HepG2 (cell line): ENCODE data around the gene RAB35. TPM values are rescaled to one million over a fixed set of nuclear protein-coding genes. Genes with fewer than 3 reads are reported as not detected.

Experiments used
- ATAC-seq: fragments of 200-7000 bp; cut with Tn5 transposase; 3 replicates; pipeline ENCODE4 v1.9.1; 2020; ENCODE audit warnings: mild to moderate bottlenecking, moderate library complexity
- BruUV-seq: library from RNA; stranded (reverse); fragments of 400-500 nt; replicated peaks from 2 replicates; lab custom pipeline; 2021; lab: Mats Ljungman, UMichigan
- CTCF ChIA-PET: fragments of 300-600 bp; formaldehyde crosslinking; extraction: SDS; loops from one replicate; lab custom pipeline; 2021; ENCODE audit warnings: low total read pairs, inconsistent platforms, low intra/inter-chr PET ratio; lab: Yijun Ruan, JAX
- POLR2A ChIA-PET: fragments of 350-600 bp; sonication (Branson Sonifier 250); formaldehyde crosslinking; loops from one replicate; lab custom pipeline; 2020; ENCODE audit warnings: antibody characterized with exemption, inconsistent platforms; lab: Yijun Ruan, JAX
- DNase-seq: peaks from one replicate; pipeline ENCODE4 v3.0.0-alpha.2; 2015; ENCODE audit warnings: low spot score
- FAIRE-seq: peaks from 3 replicates; lab custom pipeline; 2011; peaks lifted over from hg19 to GRCh38; lab: Jason Lieb, UNC
- H2AFZ ChIP-seq: one replicate; pipeline ENCODE4 v1.6.1; 2011; ENCODE audit warnings: low read length, inconsistent platforms
- H3K27ac ChIP-seq: fragments of 300-600 bp; 3 replicates; pipeline ENCODE4 v1.8.0; 2011; ENCODE audit warnings: mixed run types, mild to moderate bottlenecking, mixed read lengths, low read length, inconsistent platforms; ENCODE audit not compliant: insufficient read depth; ENCODE audit errors: extremely low read length
- H3K27me3 ChIP-seq, 2 experiments: fragments of 200-600 bp in 1 of 2; 2 replicates in 1 of 2; 3 replicates in 1 of 2; pipeline versions ENCODE4 v1.6.0 to v1.8.0; 2011; ENCODE audit warnings: low read length in 2 of 2, mild to moderate bottlenecking in 2 of 2, moderate library complexity in 2 of 2, inconsistent platforms in 1 of 2; ENCODE audit not compliant: insufficient read depth in 2 of 2, control insufficient read depth in 1 of 2
- H3K36me3 ChIP-seq, 2 experiments: fragments of 200-600 bp in 1 of 2; replicated peaks in 1 of 2; 2 replicates in 1 of 2; 3 replicates in 1 of 2; pipeline versions ENCODE4 v1.5.1 to v1.8.0; 2011; ENCODE audit warnings: low read length in 2 of 2, inconsistent platforms in 1 of 2; ENCODE audit not compliant: insufficient read depth in 2 of 2, control insufficient read depth in 1 of 2
- H3K4me1 ChIP-seq: 2 replicates; pipeline ENCODE4 v1.5.1; 2012; ENCODE audit warnings: low read length, inconsistent platforms; ENCODE audit not compliant: insufficient read depth
- H3K4me2 ChIP-seq: 2 replicates; pipeline ENCODE4 v1.6.0; 2011; ENCODE audit warnings: low read depth, low read length, inconsistent platforms
- H3K4me3 ChIP-seq, 3 experiments: fragments of 200-600 bp in 1 of 3; sonication (generic), shearing (Covaris generic) in 1 of 3; replicated peaks in 1 of 3; 2 replicates each; pipeline ENCODE4 v1.5.1; 2011 to 2016; ENCODE audit warnings: low read length in 3 of 3, inconsistent platforms in 2 of 3, low read depth in 2 of 3, mild to moderate bottlenecking in 2 of 3, control low read depth in 1 of 3, mixed read lengths in 1 of 3; ENCODE audit not compliant: insufficient read depth in 1 of 3
- H3K79me2 ChIP-seq: one replicate; pipeline ENCODE4 v1.6.1; 2011; ENCODE audit warnings: low read length, inconsistent platforms; ENCODE audit not compliant: insufficient read depth
- H3K9ac ChIP-seq: 2 replicates; pipeline ENCODE4 v1.6.0; 2011; ENCODE audit warnings: mild to moderate bottlenecking, low read depth, low read length, inconsistent platforms; ENCODE audit not compliant: insufficient read depth
- H3K9me3 ChIP-seq: 2 replicates; pipeline ENCODE4 v1.5.1; 2012; ENCODE audit warnings: mild to moderate bottlenecking, low read length
- H4K20me1 ChIP-seq: 2 replicates; pipeline ENCODE4 v1.6.0; 2011; ENCODE audit warnings: inconsistent platforms, mild to moderate bottlenecking, low read length, moderate library complexity; ENCODE audit not compliant: insufficient read depth
- AGO2 ChIP-seq: fragments of 200-400 bp; formaldehyde crosslinking; optimal IDR thresholded peaks from 2 replicates; pipeline ENCODE3; 2017; ENCODE audit warnings: mild to moderate bottlenecking, low read depth, low read length, moderate library complexity
- ZFP37 ChIP-seq: sonication (generic); formaldehyde crosslinking; IDR thresholded peaks from 2 replicates; pipeline ENCODE4 v1.4.0; 2020; ENCODE audit warnings: missing genetic modification reagents, borderline replicate concordance
- ZSCAN22 ChIP-seq: sonication (generic); formaldehyde crosslinking; IDR thresholded peaks from 2 replicates; pipeline ENCODE4 v1.4.0; 2020; ENCODE audit warnings: mild to moderate bottlenecking, missing genetic modification reagents
- WGBS: methylation state at CpG from one replicate; pipeline ENCODE4 v1.1.6; 2017; ENCODE audit warnings: low lambda C conversion rate; 5-methylcytosine and 5-hydroxymethylcytosine counted together
- in situ Hi-C: cut with HindIII; loops from 2 replicates; pipeline ENCODE4 v1.10.0; 2017; ENCODE audit warnings: low pct_unique_long_range_greater_than_20kb; ENCODE audit not compliant: extremely low pct_ligation_motif_present
- intact Hi-C: fragments of 100-400 bp; cut with micrococcal nuclease; formaldehyde crosslinking; loops from one replicate; pipeline ENCODE4 v1.10.0; 2022; ENCODE audit not compliant: unreplicated experiment
- polyA plus RNA-seq, 8 experiments: library from polyadenylated mRNA; depleted of rRNA in 3 of 8; stranded (reverse) in 7 of 8; unstranded in 1 of 8; fragments of >200 nt; fragmentation: Illumina TruSeq in 4 of 8; extraction: Trizol in 4 of 8; gene quantifications; 2 replicates each; pipeline versions ENCODE4 v1.2.1 to v1.2.3, GENCODE V29; 2011 to 2016; ENCODE audit warnings: low read depth in 4 of 8, missing spikeins in 1 of 8, mixed read lengths in 1 of 8; ENCODE audit not compliant: insufficient read depth in 1 of 8
- total RNA-seq, 5 experiments: library from RNA; depleted of rRNA; stranded (reverse); fragments of >200 nt; fragmentation: Illumina TruSeq; extraction: Trizol; gene quantifications; 2 replicates each; pipeline ENCODE4 v1.2.3, GENCODE V29; 2016; ENCODE audit warnings: low read depth in 1 of 5
- TF ChIP-seq, protein P1 (sequence below): sonication (generic); formaldehyde crosslinking; IDR thresholded peaks from 2 replicates; pipeline ENCODE4 v1.4.0; 2020; ENCODE audit warnings: mild to moderate bottlenecking, missing genetic modification reagents

RAB35 gene
- total and polyA plus RNA-seq, 2 of the 13 experiments (the other 11 are each of a cell fraction or from before 2014, with no cell fraction given): 25.2 to 29.1 TPM

DNA sequence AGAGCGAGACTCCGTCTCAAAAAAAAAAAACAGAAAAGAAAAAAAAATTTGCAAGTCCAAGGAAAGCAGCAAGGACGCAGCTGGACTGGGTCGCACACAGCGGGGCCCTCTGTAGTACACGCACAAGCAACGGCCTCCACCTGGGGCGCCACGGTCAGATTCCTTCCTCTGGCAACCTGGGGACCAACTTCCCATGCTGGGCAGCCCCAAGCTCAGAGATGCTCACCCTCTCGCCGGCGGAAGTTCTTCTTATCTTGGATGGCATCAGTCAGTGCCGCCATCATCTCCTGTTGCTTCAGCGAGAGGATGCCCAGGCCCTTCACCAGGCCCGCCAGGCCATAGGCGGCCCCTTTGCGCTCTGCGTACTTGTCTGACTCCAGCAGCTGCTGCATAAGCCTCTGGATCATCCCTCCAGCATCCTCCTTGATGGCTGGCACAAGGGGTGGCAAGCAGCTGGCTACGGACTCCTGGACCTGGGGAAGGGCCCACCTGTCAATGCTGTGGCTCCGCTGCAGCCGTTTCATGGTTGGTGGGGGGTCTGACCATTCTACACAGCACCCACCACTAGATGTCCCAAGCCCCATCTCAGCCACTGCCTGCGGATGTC is 34.5 kb upstream of the RAB35 start:
- no peak overlapping the region for H3K4me3 ChIP-seq
- in situ Hi-C loops: no loop called here
- no peaks in the 10 kb centered on the region for H3K79me2 ChIP-seq
- H3K36me3 ChIP-seq: peaks cover 57 to 86% of the 10 kb centered on the region in 2 experiments
- no peak for FAIRE-seq
- H3K9ac ChIP-seq: no peak overlapping the region
- H2AFZ ChIP-seq: no peak overlapping the region
- CTCF ChIA-PET: no interaction called here
- ATAC-seq: peak; percentile 13; the same call in 1 of the 3 replicates
- BruUV-seq: no TSS peak
- no peaks in the 10 kb centered on the region for H3K4me1 ChIP-seq
- H3K27me3 ChIP-seq: no peaks in the 10 kb centered on the region
- no peak overlapping the region for H3K27ac ChIP-seq
- TF ChIP-seq AGO2: peak; percentile 59
- no peak for TF ChIP-seq ZSCAN22 (CRISPR knock-in tag)
- no peaks in the 10 kb centered on the region for H3K9me3 ChIP-seq
- intact Hi-C loops: no loop called here
- WGBS: 96% methylated on average over 21 of the region's 22 CpGs
- POLR2A ChIA-PET: interaction anchor here (2.8 kb wide), 1 partner anchor 50 kb away, joined by 9 read pairs; the partner anchor contains the start of gene RPLP0
- DNase-seq: no peak
- no peak overlapping the region for H3K4me2 ChIP-seq
- H4K20me1 ChIP-seq: no peaks in the 10 kb centered on the region

DNA sequence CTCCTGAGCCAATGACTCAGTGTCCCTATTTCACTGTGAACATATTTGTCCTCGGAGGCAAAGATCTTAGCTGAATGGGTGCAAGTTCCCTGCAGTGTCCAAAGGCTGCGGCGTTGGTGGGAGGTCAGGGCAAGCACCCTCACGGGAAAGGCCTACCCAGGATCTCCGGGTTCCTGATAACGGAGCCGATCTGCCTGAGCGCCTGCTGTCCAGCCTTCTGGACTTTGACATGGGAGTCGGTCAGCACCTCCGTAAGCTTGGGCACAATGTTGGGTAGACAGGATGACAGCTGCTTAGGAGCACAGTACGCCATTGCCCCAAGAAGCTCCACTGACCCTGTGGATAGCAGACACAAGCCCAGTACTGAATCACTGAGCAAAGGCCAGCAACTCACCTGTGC is 31.5 kb upstream of the RAB35 start:
- Histone ChIP-seq H2AFZ (no peak overlapping the region), H3K79me2 (no peaks in the 10 kb centered on the region), H3K27ac (no peak overlapping the region), H3K4me3 (no peak overlapping the region), H3K9me3 (no peaks in the 10 kb centered on the region), H3K4me2 (no peak overlapping the region), H3K9ac (no peak overlapping the region), H3K36me3 (peaks cover 48 to 80% of the 10 kb centered on the region in 2 experiments), H3K27me3 (no peaks in the 10 kb centered on the region), H4K20me1 (no peaks in the 10 kb centered on the region; the same call in 1 of the 2 replicates), H3K4me1 (0 out of 2 replicates have a peak, but pooled peaks cover 5% of the 10 kb centered on the region)
- no peak for FAIRE-seq
- POLR2A ChIA-PET: interaction anchor here (2.1 kb wide), 1 partner anchor 53 kb away, joined by 7 read pairs; the partner anchor contains the start of gene RPLP0
- intact Hi-C loops (no loop called here), in situ Hi-C loops (no loop called here)
- CTCF ChIA-PET: no interaction called here
- no TSS peak for BruUV-seq
- no peak for DNase-seq
- TF ChIP-seq AGO2 (peak; percentile 46), ZFP37 (CRISPR knock-in tag) (no peak)
- TF ChIP-seq, protein P1, sequence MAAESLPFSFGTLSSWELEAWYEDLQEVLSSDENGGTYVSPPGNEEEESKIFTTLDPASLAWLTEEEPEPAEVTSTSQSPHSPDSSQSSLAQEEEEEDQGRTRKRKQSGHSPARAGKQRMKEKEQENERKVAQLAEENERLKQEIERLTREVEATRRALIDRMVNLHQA (CRISPR knock-in tag): no peak
- WGBS: 100% methylated on average over 1 of the region's 11 CpGs
- ATAC-seq: no peak
